GM13976 (cell line): ENCODE measurements around the gene BEAN1.
A peak's percentile ranks its signal among the peaks of the same experiment; 100 is the strongest.
"Not testable (repeated sequence)": the region's sequence is repeated elsewhere in the genome, so short reads cannot be mapped to it uniquely, and the experiment has no call there.

Experiments used
- DNase-seq: peaks from one replicate; pipeline ENCODE4 v3.0.0; 2012; ENCODE audit warnings: low spot score
- in situ Hi-C: fragments of 300-500 bp; cut with MboI; formaldehyde crosslinking; loops from one replicate; pipeline ENCODE4 v1.12.0; 2022; ENCODE audit warnings: low sequenced_read_pairs, mixed read lengths, inconsistent platforms; ENCODE audit not compliant: unreplicated experiment
- TF ChIP-seq, protein P1 (sequence below): IDR thresholded peaks from 2 replicates; pipeline ENCODE4 v1.5.1; 2012; ENCODE audit warnings: borderline replicate concordance, mild to moderate bottlenecking; ENCODE audit not compliant: insufficient read depth; ENCODE audit errors: extremely low read depth, missing control alignments, control extremely low read depth

The BEAN1 gene

DNA sequence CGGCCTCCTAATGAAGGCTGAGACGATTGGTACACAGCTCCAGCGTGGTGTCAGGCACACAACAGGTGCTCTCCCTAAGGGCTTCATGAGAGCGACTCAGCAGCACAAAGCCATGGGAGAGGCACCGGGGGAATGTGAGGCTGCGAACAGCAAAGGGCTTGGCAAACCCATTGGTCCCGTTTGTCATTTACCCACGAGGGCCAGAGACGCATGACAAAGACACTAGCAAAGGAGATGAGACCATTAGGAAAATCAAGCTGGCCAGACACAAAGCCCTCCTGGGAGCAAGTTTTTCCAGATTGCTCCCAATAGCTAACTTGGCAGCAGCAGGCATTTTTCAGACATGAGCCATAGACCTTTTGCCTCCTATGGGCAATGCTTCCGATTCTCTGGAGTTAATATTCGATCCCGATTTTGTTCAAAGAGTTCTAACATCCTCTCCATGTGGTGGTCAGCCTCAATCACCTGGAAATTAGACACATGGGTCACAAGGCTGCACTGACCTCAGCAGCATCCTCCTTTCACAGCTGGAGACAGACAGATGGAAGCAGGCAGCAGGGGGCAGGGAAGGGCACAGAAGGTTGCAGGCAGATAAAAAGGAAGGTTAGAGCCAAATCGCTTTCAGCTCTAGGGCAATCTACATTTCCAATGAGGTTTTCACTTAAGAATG is 84.6 kb downstream of the BEAN1 start:
- TF ChIP-seq, protein P1, sequence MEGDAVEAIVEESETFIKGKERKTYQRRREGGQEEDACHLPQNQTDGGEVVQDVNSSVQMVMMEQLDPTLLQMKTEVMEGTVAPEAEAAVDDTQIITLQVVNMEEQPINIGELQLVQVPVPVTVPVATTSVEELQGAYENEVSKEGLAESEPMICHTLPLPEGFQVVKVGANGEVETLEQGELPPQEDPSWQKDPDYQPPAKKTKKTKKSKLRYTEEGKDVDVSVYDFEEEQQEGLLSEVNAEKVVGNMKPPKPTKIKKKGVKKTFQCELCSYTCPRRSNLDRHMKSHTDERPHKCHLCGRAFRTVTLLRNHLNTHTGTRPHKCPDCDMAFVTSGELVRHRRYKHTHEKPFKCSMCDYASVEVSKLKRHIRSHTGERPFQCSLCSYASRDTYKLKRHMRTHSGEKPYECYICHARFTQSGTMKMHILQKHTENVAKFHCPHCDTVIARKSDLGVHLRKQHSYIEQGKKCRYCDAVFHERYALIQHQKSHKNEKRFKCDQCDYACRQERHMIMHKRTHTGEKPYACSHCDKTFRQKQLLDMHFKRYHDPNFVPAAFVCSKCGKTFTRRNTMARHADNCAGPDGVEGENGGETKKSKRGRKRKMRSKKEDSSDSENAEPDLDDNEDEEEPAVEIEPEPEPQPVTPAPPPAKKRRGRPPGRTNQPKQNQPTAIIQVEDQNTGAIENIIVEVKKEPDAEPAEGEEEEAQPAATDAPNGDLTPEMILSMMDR = no peak
- in situ Hi-C loops = no loop called here
- no peak for DNase-seq

DNA sequence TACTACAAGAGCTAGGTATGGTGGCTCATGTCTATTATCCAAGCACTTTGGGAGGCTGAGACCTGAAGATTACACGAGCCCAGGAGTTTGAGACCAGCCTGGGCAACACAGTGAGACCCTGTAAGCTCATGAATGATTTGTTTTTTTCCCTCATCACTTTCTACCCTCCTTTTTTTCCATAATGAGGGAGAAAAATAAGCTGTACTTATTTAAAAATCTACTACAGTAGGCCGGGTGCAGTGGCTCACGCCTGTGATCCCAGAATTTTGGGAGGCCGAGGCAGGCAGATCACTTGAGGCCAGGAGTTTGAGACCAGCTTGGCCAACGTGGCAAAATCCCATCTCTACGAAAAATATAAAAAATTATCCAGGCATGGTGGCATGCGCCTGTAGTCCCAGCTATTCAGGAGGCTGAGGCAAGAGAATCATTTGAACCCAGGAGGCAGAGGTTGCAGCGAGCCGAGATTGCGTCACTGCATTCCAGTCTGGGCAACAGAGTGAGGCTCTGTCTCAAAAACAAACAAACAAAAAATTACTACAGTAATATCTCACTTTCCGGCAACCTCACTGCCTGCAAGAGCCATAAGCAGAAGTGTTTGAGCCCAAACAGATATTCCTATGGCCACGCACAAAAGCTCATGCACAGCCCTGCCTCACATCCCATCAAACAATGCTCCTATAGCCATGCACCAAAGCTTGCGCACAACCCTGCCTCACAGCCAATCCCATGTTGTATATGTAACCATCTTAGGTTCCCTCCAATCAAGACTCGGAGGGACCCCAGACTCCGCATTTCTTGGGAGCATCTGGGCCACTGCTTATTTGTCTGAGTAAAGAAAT is 85.4 kb downstream of the BEAN1 start:
- DNase-seq = no peak
- TF ChIP-seq, protein P1 = no peak
- in situ Hi-C loops = no loop called here

DNA sequence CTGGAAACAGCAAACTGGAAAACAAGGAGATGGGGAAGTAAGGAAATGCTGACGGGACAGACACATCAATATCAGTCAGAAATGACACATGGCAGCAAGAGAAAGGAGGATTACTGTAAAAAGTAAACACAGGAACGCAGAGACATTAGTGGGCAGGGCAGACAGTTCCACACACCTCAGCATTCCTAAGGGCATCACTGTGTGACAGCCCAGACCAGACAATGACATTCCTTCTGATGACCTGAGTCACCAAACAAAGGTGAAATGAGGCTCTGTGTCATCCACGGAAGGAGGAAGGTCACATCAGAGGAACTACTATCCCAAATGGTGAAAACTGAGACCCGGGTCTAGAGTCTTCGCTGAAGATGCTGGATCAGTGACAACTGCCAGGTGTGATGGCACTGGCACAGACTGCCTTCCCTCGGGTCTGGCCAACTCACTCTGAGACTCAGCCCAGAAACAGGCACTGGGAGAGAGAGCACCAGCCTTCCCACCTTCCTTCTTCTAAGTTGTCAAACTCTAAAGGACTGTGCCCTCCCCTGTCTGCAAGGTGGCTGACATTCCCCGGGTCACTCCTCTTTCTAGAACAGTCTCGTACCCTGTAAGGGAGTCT is 86.1 kb downstream of the BEAN1 start:
- TF ChIP-seq, protein P1 = no peak
- in situ Hi-C loops = no loop called here
- DNase-seq = no peak

DNA sequence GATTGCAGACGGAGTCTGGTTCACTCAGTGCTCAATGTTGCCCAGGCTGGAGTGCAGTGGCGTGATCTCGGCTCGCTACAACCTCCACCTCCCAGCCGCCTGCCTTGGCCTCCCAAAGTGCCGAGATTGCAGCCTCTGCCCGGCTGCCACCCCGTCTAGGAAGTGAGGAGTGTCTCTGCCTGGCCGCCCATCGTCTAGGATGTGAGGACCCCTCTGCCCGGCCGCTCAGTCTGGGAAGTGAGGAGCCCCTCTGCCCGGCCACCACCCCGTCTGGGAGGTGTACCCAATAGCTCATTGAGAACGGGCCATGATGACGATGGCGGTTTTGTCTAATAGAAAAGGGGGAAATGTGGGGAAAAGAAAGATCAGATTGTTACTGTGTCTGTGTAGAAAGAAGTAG is 87.3 kb downstream of the BEAN1 start:
- in situ Hi-C loops, DNase-seq: not testable (repeated sequence)

DNA sequence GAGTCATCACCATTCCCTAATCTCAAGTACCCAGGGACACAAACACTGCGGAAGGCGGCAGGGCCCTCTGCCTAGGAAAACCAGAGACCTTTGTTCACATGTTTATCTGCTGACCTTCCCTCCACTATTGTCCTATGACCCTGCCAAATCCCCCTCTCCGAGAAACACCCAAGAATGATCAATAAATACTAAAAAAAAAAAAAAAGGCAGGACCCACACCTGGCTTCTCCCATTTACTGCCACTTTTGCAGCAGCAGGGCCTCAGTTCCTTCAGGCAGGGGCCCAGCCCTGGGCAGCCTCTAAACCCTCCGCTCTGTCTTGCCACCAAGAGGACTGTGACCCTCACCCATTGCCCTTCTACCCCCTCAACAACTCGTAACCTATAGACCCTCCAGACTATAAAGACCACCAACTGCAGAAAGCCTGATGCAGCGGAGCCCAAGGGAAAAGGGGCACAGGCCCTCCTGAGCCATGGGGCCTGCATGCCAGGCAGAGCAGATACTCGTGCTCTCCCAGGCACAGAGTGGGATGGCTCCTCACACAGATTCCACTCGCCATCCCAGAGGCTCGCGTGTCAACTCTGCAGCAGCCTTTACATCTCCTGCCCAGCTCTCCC is 88.0 kb downstream of the BEAN1 start:
- DNase-seq, in situ Hi-C loops: not testable (repeated sequence)

DNA sequence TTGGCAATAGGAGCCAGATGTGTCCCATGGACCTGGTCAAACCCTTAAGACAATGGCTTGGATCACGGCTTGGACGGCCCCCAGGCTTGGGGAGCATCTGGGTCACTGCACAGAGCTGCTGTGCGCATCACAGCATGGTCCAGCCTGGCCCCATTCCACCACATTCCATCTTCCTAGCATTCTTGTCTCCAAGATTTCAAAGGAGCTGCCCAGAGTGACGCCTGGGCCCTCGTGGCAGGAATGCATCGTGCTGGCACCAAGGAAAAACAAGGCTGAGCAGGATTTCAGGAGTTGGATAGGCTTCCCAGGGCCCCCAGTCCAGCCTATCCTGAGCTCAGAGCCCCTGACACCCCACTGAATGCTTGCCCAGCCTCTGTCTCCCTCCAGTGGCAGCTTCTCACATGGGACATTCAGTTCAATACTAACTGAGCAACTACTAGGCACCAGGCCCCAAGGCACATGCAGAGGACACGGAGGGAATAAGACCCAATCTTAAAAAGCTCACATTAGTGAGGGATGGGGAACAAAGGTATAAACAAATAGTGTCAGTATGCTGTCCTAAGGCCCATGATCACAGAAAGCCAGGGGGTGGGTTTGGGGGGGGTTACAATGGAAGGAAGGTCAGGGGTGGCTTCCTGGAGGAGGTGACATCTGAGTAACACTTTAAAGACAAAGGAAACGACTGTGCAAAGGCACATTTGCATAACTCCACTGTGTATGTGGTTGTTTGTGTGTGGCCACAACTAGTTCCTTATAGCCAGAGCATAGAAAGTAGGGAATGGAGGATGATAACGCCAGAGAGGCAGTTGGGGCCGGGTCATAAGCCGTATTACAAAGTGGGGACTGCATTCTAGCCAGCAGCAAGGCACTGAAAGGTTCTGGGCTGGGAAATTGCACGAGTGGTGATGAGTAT is 88.8 kb downstream of the BEAN1 start:
- TF ChIP-seq, protein P1 = peak; percentile 24
- DNase-seq = peak; percentile 50
- in situ Hi-C loops = no loop called here

DNA sequence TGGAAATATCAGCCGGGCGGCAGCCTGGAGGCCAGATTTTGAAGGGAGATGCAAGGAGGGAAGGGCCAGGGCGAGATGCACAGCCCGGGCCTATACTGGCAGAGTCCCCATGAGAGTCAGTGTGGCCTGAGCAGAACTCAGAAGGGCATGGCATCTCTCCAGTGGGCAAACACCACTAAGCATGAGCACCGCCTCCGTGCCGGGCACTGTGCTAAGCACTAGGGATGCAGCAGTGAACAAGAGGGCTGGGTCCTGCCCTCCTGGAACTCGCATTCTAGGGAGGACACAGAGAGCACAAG is 89.4 kb downstream of the BEAN1 start:
- in situ Hi-C loops = no loop called here

More for the DNA sequence above, 89.4 kb downstream of the BEAN1 start:
- DNase-seq = no peak
- TF ChIP-seq, protein P1 = no peak
